Muscle of leg (tissue), 11 donors: ENCODE results near the gene HM13. TPM values are rescaled to one million over a fixed set of nuclear protein-coding genes. Genes with fewer than 3 reads are reported as not detected.

Experiments
- DNase-seq: peaks from one replicate; pipeline ENCODE4 v3.0.0; 2013
- H3K27ac ChIP-seq: one replicate; pipeline ENCODE4 v1.5.1; 2013; ENCODE audit warnings: mild to moderate bottlenecking, low read length, control low read depth
- H3K27me3 ChIP-seq: one replicate; pipeline ENCODE4 v1.6.1; 2013; ENCODE audit warnings: low read length; ENCODE audit not compliant: control insufficient read depth, insufficient read depth
- H3K36me3 ChIP-seq: one replicate; pipeline ENCODE4 v1.6.1; 2013; ENCODE audit warnings: low read length; ENCODE audit not compliant: control insufficient read depth, insufficient read depth
- H3K4me1 ChIP-seq: one replicate; pipeline ENCODE4 v1.6.1; 2013; ENCODE audit warnings: low read length; ENCODE audit not compliant: control insufficient read depth, insufficient read depth
- H3K4me3 ChIP-seq: one replicate; pipeline ENCODE4 v1.5.1; 2013; ENCODE audit warnings: low read length, control low read depth
- H3K9me3 ChIP-seq: replicated peaks from 2 replicates; pipeline ENCODE4 v1.6.1; 2013; ENCODE audit warnings: low read depth, low read length; ENCODE audit not compliant: control insufficient read depth
- WGBS: methylation state at CpG from one replicate; pipeline ENCODE4 v1.1.5; 2013; ENCODE audit warnings: missing lambda C conversion rate; ENCODE audit not compliant: insufficient coverage; 5-methylcytosine and 5-hydroxymethylcytosine counted together
- polyA plus RNA-seq, 8 donors: library from polyadenylated mRNA; unstranded; fragments of 120-200 nt; gene quantifications; one replicate each; pipeline versions ENCODE4 v1.2.1 to v1.2.3, GENCODE V29; 2013; ENCODE audit warnings: inconsistent platforms in 1 of 8, low replicate concordance in 1 of 8; ENCODE audit not compliant: insufficient read length in 8 of 8, insufficient read depth in 1 of 8
- total RNA-seq: library from RNA; stranded (reverse); fragments of 120-200 nt; gene quantifications from one replicate; pipeline ENCODE4 v1.2.4, GENCODE V29; 2013

Gene HM13
- total and polyA plus RNA-seq, 9 donors, result 26.4 to 105 (median 78.5) TPM

DNA sequence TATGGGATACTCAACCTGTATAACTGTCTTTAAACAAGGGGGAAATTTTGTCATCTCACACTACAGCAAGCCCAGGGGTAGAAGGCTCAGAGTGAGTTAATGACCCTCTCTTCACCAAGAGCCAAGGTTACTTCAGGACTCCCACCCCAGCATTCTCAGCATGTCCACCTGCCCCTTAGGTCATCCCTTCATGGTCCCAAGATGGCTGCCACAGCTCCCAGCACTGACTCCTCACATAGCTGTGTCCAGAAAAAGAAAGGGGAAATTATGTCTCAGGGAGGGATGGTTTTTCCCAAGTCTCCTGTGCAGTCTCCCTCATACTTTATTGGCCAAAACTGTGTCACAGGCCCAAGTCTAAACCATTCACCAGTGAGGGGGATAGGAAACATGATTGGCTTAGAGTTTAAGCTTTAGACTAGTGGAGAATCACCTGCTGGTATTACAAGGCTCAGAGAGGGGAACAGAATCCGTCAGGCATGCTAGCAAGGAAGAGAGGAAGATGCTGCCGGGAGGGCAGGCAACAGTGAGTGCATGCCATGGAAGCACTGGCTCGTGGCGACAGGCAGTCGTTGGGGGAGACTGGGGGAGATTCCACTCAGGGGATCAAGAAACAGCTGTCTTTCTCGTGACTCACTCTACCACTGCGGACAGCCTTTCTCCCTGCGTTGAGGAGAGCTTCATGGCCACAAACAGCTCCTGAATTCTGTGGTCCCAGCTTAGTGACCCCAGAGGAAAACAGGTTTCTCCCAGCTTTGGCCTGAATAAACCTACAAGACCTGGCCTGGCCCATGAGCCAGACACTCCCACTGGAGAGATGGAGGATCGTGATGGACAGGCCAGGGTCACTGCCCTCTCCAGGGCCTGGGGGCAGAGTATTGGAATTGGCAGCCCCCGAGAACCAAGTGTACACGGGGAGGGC lies 37.2 kb downstream of the HM13 start:
- no peak overlapping the region for H3K27ac ChIP-seq
- H3K4me3 ChIP-seq, result no peak overlapping the region
- no peaks in the 10 kb centered on the region for H3K27me3 ChIP-seq
- H3K9me3 ChIP-seq, result no peaks in the 10 kb centered on the region
- DNase-seq, result no peak
- WGBS, result 77% methylated on average over 10 of the region's 11 CpGs
- peaks cover 77% of the 10 kb centered on the region for H3K36me3 ChIP-seq
- peaks cover 12% of the 10 kb centered on the region for H3K4me1 ChIP-seq

- Histone ChIP-seq H3K36me3 (peaks cover 70% of the 10 kb centered on the region), H3K4me1 (peaks cover 2% of the 10 kb centered on the region), H3K9me3 (no peaks in the 10 kb centered on the region), H3K27ac (no peak overlapping the region), H3K27me3 (no peaks in the 10 kb centered on the region), H3K4me3 (no peak overlapping the region)
- WGBS, result 74% methylated on average over 3 of the region's 6 CpGs
- no peak for DNase-seq
These were observed 41.0 kb downstream of the HM13 start for GRCh38 chr20:31555203-31555775.

DNA sequence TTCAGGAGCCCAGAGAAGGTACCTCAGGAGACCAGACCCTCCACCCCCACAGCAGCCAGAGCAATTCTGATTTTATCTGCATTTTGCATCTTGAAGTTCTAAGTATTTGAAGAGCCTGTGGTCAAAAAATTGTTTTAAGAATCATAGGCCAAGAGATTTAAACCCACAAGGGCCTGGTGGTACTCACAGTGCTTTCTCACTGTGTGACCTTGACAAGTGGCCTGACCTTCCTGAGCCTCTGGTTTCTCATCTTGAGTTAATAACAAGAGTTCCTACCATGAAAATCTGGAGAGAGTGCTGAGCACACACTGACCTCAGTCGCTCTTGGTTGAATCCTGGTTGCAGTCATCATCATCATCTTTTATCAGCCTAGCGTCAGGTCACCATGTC lies 45.5 kb downstream of the HM13 start:
- H3K4me1 ChIP-seq, result peaks cover 13% of the 10 kb centered on the region
- H3K27me3 ChIP-seq, result no peaks in the 10 kb centered on the region
- no CpG with 5 or more reads among the region's 2 CpGs for WGBS
- H3K27ac ChIP-seq, result no peak overlapping the region
- DNase-seq, result no peak
- no peak overlapping the region for H3K4me3 ChIP-seq
- no peaks in the 10 kb centered on the region for H3K9me3 ChIP-seq
- peaks cover 76% of the 10 kb centered on the region for H3K36me3 ChIP-seq

DNA sequence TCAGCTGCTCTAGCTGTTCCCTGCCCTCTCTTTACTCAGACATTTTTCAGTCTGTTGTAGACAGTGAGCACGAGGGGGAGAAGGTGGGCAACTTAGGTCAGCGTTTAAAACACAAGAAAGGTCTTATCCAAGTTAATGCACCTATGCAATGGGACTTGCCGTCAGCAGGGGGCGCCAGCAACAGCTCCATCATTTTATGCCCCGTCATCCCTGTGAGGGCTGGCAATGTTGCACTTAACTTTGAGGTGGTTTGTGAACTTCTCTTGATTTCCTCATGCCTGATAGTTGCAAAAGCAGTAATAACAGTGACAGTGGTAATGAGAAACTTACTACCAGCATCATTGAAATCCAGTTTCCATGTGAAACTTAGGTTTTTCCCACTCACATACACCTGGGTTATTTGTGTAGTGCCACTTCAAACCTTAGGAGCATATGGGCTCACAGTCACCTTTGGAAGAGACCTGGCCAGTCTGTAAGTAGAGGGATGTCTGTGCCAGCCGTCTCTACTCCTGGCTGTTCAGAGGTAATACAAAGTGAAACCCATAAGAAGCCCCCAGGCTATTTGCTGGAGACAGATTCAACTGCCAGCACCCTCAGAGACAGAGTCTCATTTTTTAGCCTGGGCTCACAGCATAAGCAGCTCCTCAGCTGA lies 46.0 kb downstream of the HM13 start:
- Histone ChIP-seq H3K27ac (no peak overlapping the region), H3K4me3 (no peak overlapping the region), H3K9me3 (no peaks in the 10 kb centered on the region), H3K4me1 (peaks cover 13% of the 10 kb centered on the region), H3K36me3 (peaks cover 71% of the 10 kb centered on the region), H3K27me3 (no peaks in the 10 kb centered on the region)
- DNase-seq, result no peak
- 33% methylated on average over 3 of the region's 6 CpGs for WGBS

GRCh38 chr20:31560746-31561598 lies 46.7 kb downstream of the HM13 start:
- H3K36me3 ChIP-seq, result peaks cover 75% of the 10 kb centered on the region
- H3K9me3 ChIP-seq, result no peaks in the 10 kb centered on the region
- DNase-seq, result no peak
- no peaks in the 10 kb centered on the region for H3K27me3 ChIP-seq
- H3K4me3 ChIP-seq, result no peak overlapping the region
- peaks cover 13% of the 10 kb centered on the region for H3K4me1 ChIP-seq
- H3K27ac ChIP-seq, result no peak overlapping the region
- 89% methylated on average over 1 of the region's 7 CpGs for WGBS

DNA sequence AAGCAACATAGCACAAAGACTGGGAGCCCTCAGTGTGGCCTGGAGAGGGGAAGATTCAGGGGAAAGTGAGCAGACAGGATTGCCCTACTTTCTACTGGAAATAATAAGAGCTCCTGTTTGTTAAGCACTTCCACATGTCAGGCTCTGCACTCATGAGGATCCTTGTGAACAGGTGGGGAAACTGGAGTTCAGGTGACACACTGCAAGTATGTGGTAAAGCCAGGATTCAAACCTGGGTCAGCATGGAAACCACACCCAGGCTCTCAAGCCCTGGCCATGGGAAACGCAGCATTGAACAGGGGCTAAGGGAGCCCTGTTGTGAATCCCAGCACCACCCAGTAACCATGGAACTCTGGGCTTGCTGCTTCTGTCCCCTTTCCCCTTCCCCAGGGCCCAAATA lies 48.0 kb downstream of the HM13 start:
- DNase-seq, result no peak
- Histone ChIP-seq H3K27ac (no peak overlapping the region), H3K27me3 (no peaks in the 10 kb centered on the region), H3K4me3 (no peak overlapping the region), H3K4me1 (peaks cover 25% of the 10 kb centered on the region), H3K9me3 (no peaks in the 10 kb centered on the region), H3K36me3 (peaks cover 79% of the 10 kb centered on the region)
- WGBS, result 36% methylated on average over 1 of the region's 1 CpG

DNA sequence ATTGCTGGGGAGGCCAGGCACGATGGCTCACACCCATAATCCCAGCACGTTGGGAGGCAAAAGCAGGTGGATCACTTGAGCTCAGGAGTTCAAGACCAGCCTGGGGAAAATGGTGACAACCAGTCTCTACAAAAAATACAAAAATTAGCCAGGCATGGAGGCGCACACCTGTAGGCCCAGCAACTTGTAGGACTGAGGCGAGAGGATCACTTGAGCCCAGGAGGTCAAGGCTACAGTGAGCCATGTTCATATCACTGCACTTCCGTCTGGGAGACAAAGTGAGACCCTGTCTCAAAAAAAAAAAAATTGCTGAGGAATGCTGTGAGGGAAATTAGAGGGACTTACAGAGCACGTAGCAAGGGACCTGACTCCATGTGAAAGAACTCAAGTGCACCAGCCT lies 50.0 kb downstream of the HM13 start:
- no peak overlapping the region for H3K27ac ChIP-seq
- 86% methylated on average over 5 of the region's 6 CpGs for WGBS
- H3K9me3 ChIP-seq, result no peaks in the 10 kb centered on the region

DNA sequence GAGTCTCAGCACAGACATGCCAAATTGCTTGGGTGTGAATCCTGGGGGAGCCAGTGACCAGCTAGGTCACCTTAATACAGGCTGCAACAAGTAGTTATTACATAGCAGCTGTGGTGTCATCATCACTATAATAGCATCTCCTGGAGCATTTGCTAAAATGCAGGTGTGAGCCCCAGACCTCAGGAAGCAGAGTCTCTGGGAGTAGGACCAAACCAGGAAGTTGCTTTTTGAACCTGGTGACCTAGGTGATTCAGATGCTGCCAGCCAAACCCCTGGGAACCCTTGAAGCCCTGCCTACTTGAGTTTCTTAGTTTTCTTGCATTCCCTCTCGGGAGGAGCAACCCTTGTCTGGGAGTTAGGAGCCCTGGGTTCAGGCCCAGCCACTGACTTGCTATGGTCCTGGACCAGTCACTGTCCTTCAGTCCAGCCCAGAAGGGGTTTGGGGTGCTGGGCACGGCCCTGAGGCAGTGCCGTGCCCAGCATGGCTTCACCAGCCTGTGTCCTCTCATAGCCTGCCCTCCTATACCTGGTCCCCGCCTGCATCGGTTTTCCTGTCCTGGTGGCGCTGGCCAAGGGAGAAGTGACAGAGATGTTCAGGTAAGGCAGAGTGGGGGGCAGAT lies 51.6 kb downstream of the HM13 start:
- H3K36me3 ChIP-seq, result peaks cover 78% of the 10 kb centered on the region
- 95% methylated on average over 6 of the region's 6 CpGs for WGBS
- H3K9me3 ChIP-seq, result no peaks in the 10 kb centered on the region
- H3K4me3 ChIP-seq, result no peak overlapping the region
- peaks cover 46% of the 10 kb centered on the region for H3K4me1 ChIP-seq
- no peak for DNase-seq
- no peak overlapping the region for H3K27ac ChIP-seq
- H3K27me3 ChIP-seq, result no peaks in the 10 kb centered on the region

More for the DNA sequence above, 50.0 kb downstream of the HM13 start:
- DNase-seq, result no peak
- no peak overlapping the region for H3K4me3 ChIP-seq
- peaks cover 33% of the 10 kb centered on the region for H3K4me1 ChIP-seq
- peaks cover 84% of the 10 kb centered on the region for H3K36me3 ChIP-seq
- H3K27me3 ChIP-seq, result no peaks in the 10 kb centered on the region

DNA sequence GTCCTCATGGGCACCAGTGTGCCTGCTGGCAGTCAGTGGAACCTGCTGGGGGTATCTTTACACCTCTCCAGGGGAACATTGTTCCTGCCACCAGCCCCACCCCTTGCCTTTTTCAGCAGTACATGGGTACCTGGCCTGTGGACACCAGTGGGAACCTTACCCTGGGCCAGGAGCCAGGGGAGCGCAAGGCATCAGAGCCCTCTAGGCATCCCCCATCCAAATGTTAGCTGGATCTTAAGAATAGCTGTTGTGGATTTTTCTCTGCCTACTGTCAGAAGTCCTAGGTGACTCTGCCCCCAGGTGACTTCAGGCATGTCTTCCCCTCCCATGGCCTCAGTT lies 52.0 kb downstream of the HM13 start:
- Histone ChIP-seq H3K4me3 (no peak overlapping the region), H3K9me3 (no peaks in the 10 kb centered on the region), H3K36me3 (peaks cover 77% of the 10 kb centered on the region), H3K27me3 (no peaks in the 10 kb centered on the region), H3K27ac (peak overlapping the region; percentile 42), H3K4me1 (peaks cover 51% of the 10 kb centered on the region)
- no peak for DNase-seq
- no CpG with 5 or more reads among the region's 1 CpG for WGBS
